NCI-H748 treated with DMSO at 0.1 percent for 48 hours (cell line): Measurements from ENCODE around the gene EXOG.
"Not testable (repeated sequence)": the region's sequence is repeated elsewhere in the genome, so short reads cannot be mapped to it uniquely, and the experiment has no call there.

Experiments used
- DNase-seq: peaks from one replicate; lab custom pipeline; 2025; lab: John Stamatoyannopoulos, UW

Gene EXOG

DNA sequence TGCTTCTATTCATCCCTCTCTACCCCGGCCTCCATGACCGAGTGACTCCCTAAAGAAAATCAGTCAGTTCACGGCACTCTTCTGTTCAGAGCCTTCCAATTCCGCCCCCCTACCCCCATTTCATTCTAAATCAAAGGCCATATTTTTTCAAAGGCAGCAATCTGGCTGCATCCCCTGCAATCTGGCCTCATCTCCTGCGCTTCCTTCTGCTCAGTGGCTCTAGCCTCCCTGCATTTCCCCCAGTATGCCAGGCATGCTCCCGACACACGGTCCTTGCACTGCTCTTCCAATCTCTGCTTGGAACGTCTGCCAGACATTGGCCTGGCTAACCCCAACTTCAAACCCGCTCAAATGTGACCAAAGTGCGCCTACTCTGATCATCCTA is 67.7 kb downstream of the EXOG start:
- no peak for DNase-seq

- no peak for DNase-seq
Observed at GRCh38 chr3:38564631-38565338, 68.6 kb downstream of the EXOG start.

GRCh38 chr3:38565339-38566214 is 69.4 kb downstream of the EXOG start:
- no peak for DNase-seq

DNA sequence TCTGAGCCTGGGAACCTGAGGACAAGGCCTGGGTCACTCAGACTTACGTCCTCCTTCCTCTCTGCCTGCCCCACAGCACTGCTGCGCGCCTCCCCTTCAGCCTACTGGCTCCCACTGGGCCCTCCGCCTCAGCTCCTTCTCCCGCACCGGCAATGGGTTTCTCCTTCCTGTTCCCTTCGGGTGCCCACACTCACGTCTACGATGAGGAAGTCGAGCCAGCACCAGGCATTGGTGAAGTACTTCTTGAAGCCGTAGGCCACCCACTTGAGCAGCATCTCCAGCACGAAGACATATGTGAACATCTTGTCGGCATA is 70.0 kb downstream of the EXOG start:
- no peak for DNase-seq

DNA sequence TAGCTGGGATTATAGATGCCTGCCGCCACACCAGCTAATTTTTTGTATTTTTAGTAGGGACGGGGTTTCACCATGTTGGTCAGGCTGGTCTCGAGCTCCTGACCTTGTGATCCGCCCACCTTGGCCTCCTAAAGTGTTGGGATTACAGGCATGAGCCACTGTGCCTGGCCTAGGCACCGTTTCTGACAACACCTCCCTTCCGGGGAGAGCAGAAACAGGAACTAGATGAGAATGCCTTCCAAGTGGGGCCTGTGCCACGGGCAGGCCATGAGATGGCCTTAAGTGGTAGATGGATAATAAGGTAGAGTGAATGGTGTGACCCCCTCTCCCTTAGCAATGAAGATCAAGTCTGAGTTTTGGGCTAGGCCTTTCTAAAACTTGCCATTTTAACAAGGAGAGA is 70.7 kb downstream of the EXOG start:
- not testable (repeated sequence) for DNase-seq

GRCh38 chr3:38567498-38567897 is 71.4 kb downstream of the EXOG start:
- no peak for DNase-seq

GRCh38 chr3:38573111-38573510 is 77.0 kb downstream of the EXOG start:
- DNase-seq = no peak

DNA sequence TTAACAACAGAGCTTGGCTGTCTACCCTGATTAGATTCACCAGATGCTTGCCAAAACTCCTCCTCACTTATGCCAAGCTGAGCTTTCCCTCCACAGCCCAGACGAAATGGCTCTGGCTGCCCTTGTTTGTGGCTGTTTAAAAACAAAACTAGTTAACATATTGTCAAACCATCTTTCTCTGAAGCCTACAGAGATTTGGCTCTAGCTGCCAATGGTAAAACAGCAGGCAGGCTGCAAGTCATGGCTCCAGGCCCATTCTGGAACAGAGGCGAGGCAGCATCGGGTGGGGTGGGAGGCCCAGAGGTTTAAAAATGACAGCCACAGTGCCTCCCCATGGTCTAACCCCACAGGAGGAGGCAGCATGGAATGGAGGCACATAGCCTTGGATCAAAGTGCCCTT is 77.4 kb downstream of the EXOG start:
- DNase-seq = no peak

DNA sequence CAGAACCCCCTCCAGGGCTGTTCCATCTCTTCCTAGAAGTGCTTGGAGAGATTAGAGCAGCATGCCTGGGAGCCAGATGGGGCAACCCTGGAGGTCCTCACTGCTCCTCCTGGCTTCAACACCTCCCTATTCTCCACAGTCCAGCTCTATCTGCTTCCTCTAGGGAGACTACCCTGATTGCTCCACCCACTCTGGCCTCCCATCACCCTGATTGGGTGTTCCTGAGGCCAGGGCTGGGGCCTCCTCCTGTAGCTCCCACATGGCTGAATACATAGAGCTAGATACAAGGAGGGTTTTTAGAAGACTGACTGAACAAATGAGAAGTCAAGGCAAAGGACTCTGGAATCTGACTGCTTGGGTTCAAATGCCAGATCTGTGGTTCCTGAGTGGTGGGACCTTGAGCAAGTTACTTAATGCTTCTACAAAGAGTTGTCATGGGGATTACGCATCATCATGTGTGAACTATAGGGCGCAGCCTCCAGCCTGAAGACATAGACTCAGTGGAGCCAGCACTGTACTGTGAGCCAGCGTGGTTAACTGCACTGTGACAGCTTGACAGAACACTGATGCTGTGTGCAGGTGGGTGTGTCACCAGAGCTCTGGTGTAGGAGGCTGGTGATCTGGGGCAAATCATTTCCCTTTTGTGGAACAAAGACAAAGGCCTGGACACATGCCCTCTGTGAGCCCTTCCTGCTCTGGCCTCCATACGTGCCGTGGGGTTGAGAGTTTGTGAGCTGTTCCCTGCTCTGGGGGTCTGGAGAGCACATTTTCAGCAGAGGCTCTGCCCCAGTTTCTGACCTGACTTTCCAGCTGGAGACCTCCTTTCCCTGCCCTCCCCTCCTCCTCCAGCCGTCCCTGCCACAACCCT is 78.5 kb downstream of the EXOG start:
- no peak for DNase-seq

GRCh38 chr3:38575279-38575843 is 79.2 kb downstream of the EXOG start:
- DNase-seq = no peak
